Brain microvascular endothelial cell (primary cell): ENCODE measurements around the gene OPHN1.

Experiments
- DNase-seq: peaks from one replicate; pipeline ENCODE4 v3.0.0-alpha.2; 2020
- H3K27ac ChIP-seq: fragments of 250-450 bp; sonication (Bioruptor Pico); 2 replicates; pipeline ENCODE4 v1.5.1; 2020; ENCODE audit warnings: mild to moderate bottlenecking, moderate library complexity
- H3K27me3 ChIP-seq: fragments of 250-450 bp; sonication (Bioruptor Pico); replicated peaks from 2 replicates; pipeline ENCODE4 v1.5.1; 2020; ENCODE audit warnings: mild to moderate bottlenecking
- H3K36me3 ChIP-seq: fragments of 250-450 bp; sonication (Bioruptor Pico); replicated peaks from 2 replicates; pipeline ENCODE4 v1.5.1; 2020; ENCODE audit warnings: mild to moderate bottlenecking
- H3K4me3 ChIP-seq: 2 replicates; pipeline ENCODE4 v1.5.1; 2011; ENCODE audit warnings: low read depth, mild to moderate bottlenecking, control low read depth, low read length, moderate library complexity
- CTCF ChIP-seq: IDR thresholded peaks from 2 replicates; pipeline ENCODE4 v1.5.1; 2011; ENCODE audit warnings: low read depth, mild to moderate bottlenecking, moderate library complexity, low read length, control low read depth, inconsistent platforms; ENCODE audit errors: missing control alignments
- in situ Hi-C: cut with HindIII; loops from 2 replicates; pipeline ENCODE4 v1.10.0; 2017; ENCODE audit warnings: low sequenced_read_pairs, low pct_ligation_motif_present

Gene OPHN1

GRCh38 chrX:68462197-68462596 is 28.9 kb upstream of the OPHN1 start:
- H3K27me3 ChIP-seq = no peaks in the 10 kb centered on the region
- H3K27ac ChIP-seq = peak overlapping the region; percentile 59
- in situ Hi-C loops = no loop called here
- no peaks in the 10 kb centered on the region for H3K36me3 ChIP-seq
- no peak overlapping the region for H3K4me3 ChIP-seq
- peak; percentile 9 for DNase-seq
- TF ChIP-seq CTCF = no peak

GRCh38 chrX:68461576-68461975 is 28.3 kb upstream of the OPHN1 start:
- H3K36me3 ChIP-seq = no peaks in the 10 kb centered on the region
- TF ChIP-seq CTCF = no peak
- H3K4me3 ChIP-seq = no peak overlapping the region
- no peak overlapping the region for H3K27ac ChIP-seq
- in situ Hi-C loops = no loop called here
- H3K27me3 ChIP-seq = no peaks in the 10 kb centered on the region
- no peak for DNase-seq

- Histone ChIP-seq H3K27me3 (no peaks in the 10 kb centered on the region), H3K27ac (no peak overlapping the region), H3K36me3 (no peaks in the 10 kb centered on the region), H3K4me3 (no peak overlapping the region)
- TF ChIP-seq CTCF = no peak
- DNase-seq = no peak
- in situ Hi-C loops = no loop called here
These were observed 27.8 kb upstream of the OPHN1 start for GRCh38 chrX:68461093-68461492.

DNA sequence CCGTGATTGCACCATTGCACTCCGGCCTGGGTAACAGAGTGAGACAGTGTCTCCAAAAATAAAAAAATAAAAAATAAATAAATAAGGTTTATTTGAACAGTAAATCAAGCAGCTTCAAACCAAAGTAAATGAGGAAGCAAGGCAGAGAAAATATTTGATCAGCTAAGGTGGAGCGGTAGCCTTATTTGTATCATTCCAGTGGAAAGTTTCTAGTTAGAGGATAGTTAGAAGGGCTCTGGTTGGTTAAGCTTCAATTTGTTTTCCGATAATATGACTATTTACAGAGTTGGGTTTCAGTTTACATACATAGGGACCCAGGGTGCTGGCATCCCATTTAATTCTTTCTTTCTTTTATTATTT is 21.8 kb upstream of the OPHN1 start:
- TF ChIP-seq CTCF = no peak
- no peaks in the 10 kb centered on the region for H3K27me3 ChIP-seq
- H3K4me3 ChIP-seq = no peak overlapping the region
- DNase-seq = no peak
- H3K27ac ChIP-seq = no peak overlapping the region
- no peaks in the 10 kb centered on the region for H3K36me3 ChIP-seq
- in situ Hi-C loops = no loop called here

DNA sequence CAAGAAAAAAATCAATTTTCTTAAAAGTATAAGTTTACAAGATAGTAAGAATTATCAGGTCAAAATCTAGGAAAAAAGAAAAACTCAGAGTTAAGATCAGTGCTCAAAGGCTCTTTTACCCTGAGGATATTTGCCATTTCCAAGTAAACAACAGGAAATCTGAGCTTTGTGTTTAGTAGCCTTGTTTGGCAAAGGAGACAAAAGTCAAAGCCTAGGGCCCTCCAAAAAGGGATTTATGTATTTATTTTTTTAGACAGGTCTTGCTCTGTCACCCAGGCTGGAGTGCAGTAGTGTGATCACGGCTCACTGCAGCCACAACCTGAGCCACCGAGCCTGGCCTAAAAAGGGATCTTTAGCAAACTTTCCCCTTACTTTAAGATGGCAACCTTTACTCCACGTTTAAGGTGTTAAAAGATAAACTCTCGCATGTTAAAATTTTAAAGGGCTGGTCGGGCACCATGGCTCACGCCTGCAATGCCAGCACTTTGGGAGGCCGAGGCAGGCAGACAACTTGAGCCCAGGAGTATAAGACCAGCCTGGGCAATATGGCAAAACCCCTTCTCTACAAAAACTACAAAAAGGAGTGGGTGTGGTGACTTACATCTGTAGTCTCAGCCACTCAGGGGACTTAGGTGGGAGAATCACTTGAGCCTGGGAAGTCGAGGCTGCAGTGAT is 21.3 kb upstream of the OPHN1 start:
- DNase-seq = no peak
- in situ Hi-C loops = no loop called here
- no peak for TF ChIP-seq CTCF

DNA sequence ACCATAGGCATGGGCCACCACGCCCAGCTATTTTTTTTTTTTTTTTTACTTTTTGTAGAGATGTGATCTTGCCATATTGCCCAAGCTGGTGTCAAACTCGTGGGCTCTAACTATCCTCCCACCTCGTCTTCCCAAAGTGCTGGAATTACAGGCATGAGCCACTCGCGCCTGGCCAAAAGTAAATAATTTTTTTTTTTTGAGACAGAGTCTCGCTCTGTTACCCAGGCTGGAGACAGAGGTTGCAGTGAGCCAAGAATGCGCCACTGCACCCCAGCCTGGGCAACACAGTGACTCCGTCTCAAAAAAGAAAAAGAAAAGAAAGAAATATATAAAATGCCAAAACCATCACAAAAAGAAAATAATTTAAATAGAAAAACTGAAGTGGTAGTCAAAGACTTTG is 18.4 kb upstream of the OPHN1 start:
- in situ Hi-C loops = no loop called here
- Histone ChIP-seq H3K4me3 (no peak overlapping the region), H3K27ac (no peak overlapping the region), H3K36me3 (no peaks in the 10 kb centered on the region), H3K27me3 (no peaks in the 10 kb centered on the region)
- TF ChIP-seq CTCF = no peak
- no peak for DNase-seq

More for the DNA sequence above, 21.3 kb upstream of the OPHN1 start:
- Histone ChIP-seq H3K36me3 (no peaks in the 10 kb centered on the region), H3K27ac (no peak overlapping the region), H3K27me3 (no peaks in the 10 kb centered on the region), H3K4me3 (no peak overlapping the region)
